M059J (cell line): ENCODE measurements around the gene PARD6G. TPM values are rescaled to one million over a fixed set of nuclear protein-coding genes. Genes with fewer than 3 reads are reported as not detected.

Source experiments
- DNase-seq: peaks from one replicate; pipeline ENCODE4 v3.0.0-alpha.2; 2012; ENCODE audit warnings: low read depth
- total RNA-seq: library from RNA; depleted of rRNA; stranded (reverse); fragments of >200 nt; shearing (Covaris generic); gene quantifications from 2 replicates; pipeline ENCODE4 v1.2.3, GENCODE V29; 2014; rRNA removed

PARD6G gene
- total RNA-seq, 1 experiment from 2014 or later, result 1.3 TPM

DNA sequence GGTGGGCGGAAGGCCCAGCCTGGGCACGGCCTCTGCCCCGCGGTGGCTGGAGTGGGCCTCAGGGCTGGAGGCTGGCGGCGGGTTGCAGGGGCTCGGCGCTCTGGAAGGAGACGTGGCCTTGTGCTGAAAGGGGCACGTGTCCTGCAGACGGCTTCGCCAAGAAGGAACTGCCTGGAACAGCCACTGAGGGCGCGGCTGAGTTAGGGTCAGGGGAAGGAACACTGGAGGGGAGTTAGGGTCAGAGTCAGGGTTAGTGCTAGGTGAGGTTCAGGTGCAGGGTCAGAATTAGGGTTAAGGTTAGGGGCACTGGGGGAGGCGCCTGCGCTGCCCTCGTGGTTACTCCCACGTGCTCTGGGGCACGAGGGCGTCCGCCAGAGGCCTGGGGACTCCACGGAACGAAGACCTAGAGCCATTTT lies 139.2 kb downstream of the PARD6G start:
- DNase-seq, result no peak

DNA sequence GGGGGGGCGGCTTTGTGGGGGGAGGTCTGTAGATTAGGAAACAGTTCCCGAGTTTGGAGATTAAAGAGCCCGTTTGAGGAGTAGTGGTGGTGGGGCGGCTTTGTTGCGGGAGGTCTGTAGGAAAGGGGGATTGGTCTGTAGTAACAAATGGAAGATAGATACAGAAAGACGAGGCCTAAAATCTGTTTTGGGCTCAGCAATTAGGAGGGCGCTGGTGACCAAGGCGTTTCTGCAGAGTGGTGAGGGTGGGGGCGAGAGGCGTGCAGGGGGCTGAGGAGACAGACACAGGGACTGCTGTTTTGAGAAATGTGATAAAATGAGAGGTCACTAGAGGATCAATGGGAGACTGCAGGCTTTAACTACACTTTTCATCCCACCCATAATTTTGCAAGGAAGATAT lies 139.9 kb downstream of the PARD6G start:
- DNase-seq, result no peak

Other genes with a start within 250 kb of the PARD6G start
- 27.2 and 40.5 TPM in 2 replicates for gene RBFA, start 213.1 kb downstream of the PARD6G start, total RNA-seq
- gene ADNP2, start 138.3 kb downstream of the PARD6G start, total RNA-seq, result 15.8 and 28.7 TPM in 2 replicates